Stimulated activated CD8-positive, alpha-beta memory T cell treated with anti-CD3 and anti-CD28 coated beads, Interleukin-2, amount 100 ng/mL, for 48 hours (primary cell): ENCODE results near the gene WDR64.
"Not testable (repeated sequence)": the region's sequence is repeated elsewhere in the genome, so short reads cannot be mapped to it uniquely, and the experiment has no call there.

ENCODE experiments used
- DNase-seq, 2 donors: peaks; one replicate each; pipeline ENCODE4 v3.0.0-alpha.2; 2020; ENCODE audit warnings: low read depth in 2 of 2

The WDR64 gene

GRCh38 chr1:241658081-241658793 is 6.2 kb downstream of the WDR64 start:
- no peak for DNase-seq

- DNase-seq, result not testable (repeated sequence)
These were observed 6.9 kb downstream of the WDR64 start for GRCh38 chr1:241659016-241659415.

GRCh38 chr1:241660424-241660972 is 8.4 kb downstream of the WDR64 start:
- DNase-seq, result no peak

- no peak for DNase-seq
These were observed 14.3 kb downstream of the WDR64 start for GRCh38 chr1:241666419-241666818.

GRCh38 chr1:241672301-241672700 is 20.2 kb downstream of the WDR64 start:
- no peak for DNase-seq

GRCh38 chr1:241674805-241675384 is 22.8 kb downstream of the WDR64 start:
- no peak for DNase-seq

- DNase-seq, result no peak
These were observed 23.9 kb downstream of the WDR64 start for GRCh38 chr1:241675983-241676382.

- no peak for DNase-seq
These were observed 25.1 kb downstream of the WDR64 start for GRCh38 chr1:241677201-241677600.

GRCh38 chr1:241678536-241678935 is 26.5 kb downstream of the WDR64 start:
- DNase-seq, result no peak

GRCh38 chr1:241679404-241679803 is 27.3 kb downstream of the WDR64 start:
- no peak for DNase-seq

GRCh38 chr1:241679961-241680360 is 27.9 kb downstream of the WDR64 start:
- no peak for DNase-seq

GRCh38 chr1:241681861-241682448 is 29.9 kb downstream of the WDR64 start:
- DNase-seq, result not testable (repeated sequence)

- no peak for DNase-seq
These were observed 30.8 kb downstream of the WDR64 start for GRCh38 chr1:241682921-241683320.

GRCh38 chr1:241684108-241684507 is 32.0 kb downstream of the WDR64 start:
- DNase-seq, result no peak

GRCh38 chr1:241688940-241689368 is 36.9 kb downstream of the WDR64 start:
- DNase-seq, result no peak

- DNase-seq, result no peak
These were observed 43.4 kb downstream of the WDR64 start for GRCh38 chr1:241695246-241696171.

- DNase-seq, result no peak
These were observed 44.2 kb downstream of the WDR64 start for GRCh38 chr1:241696172-241696814.

GRCh38 chr1:241696815-241697639 is 44.9 kb downstream of the WDR64 start:
- DNase-seq, result no peak

- no peak for DNase-seq
These were observed 45.5 kb downstream of the WDR64 start for GRCh38 chr1:241697640-241698018.

- DNase-seq, result no peak
These were observed 46.1 kb downstream of the WDR64 start for GRCh38 chr1:241698177-241698576.
